Measurements from ENCODE around the gene ARHGAP24.

DNA sequence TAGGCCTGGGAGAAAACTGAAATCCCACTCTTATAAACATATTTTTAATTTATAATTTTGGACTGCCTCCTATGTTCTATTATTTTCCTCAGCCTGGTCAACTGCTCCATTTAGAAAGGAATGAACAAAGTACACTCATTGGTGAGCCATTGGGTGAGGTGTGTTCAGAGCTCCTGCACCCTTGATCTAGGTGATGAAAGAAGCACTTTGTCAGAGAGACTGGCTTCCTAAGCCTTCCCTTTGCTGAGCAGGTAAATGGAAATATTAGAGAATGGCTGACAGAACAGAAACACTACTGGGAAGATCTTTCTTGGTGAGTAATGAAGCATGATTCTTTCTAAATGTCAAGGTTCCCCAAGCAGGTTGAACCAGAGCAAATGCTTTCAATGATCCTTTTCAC is 19.0 kb upstream of the ARHGAP24 start:
- TF ChIP-seq POLR2A (IDR thresholded peaks at IDR 0.05) (no peak), CTCF (IDR thresholded peaks at IDR 0.05) (no peak)

All from right lobe of liver (tissue), 4 donors.